WTC11 (cell line): ENCODE results near the gene ACSS3. TPM values are rescaled to one million over a fixed set of nuclear protein-coding genes. Genes with fewer than 3 reads are reported as not detected.

Experiments
- ATAC-seq: fragments of 200-7000 bp; cut with Tn5 transposase; 2 replicates; pipeline ENCODE4 v1.10.0; 2021; ENCODE audit warnings: mild to moderate bottlenecking, moderate library complexity
- CTCF ChIA-PET: fragments of 300-600 bp; sonication (Branson Sonifier 250); formaldehyde crosslinking; loops from one replicate; lab custom pipeline; 2021; ENCODE audit warnings: antibody characterized with exemption; lab: Charles Lee
- POLR2A ChIA-PET: fragments of 350-600 bp; sonication (Branson Sonifier 250); formaldehyde crosslinking; loops from one replicate; lab custom pipeline; 2021; ENCODE audit warnings: antibody characterized with exemption; lab: Charles Lee
- DNase-seq: peaks from one replicate; pipeline ENCODE4 v3.0.0; 2021; ENCODE audit warnings: low spot score
- H3K27ac Mint-ChIP-seq: 2 replicates; pipeline ENCODE4 v1.8.0; 2021; ENCODE audit warnings: mixed read lengths
- H3K27me3 Mint-ChIP-seq: 2 replicates; pipeline ENCODE4 v1.8.0; 2021; ENCODE audit warnings: low read depth, mild to moderate bottlenecking, moderate library complexity, mixed read lengths
- H3K36me3 Mint-ChIP-seq: 2 replicates; pipeline ENCODE4 v1.8.0; 2021; ENCODE audit warnings: mixed read lengths
- H3K4me1 Mint-ChIP-seq: 2 replicates; pipeline ENCODE4 v1.8.0; 2022; ENCODE audit warnings: mixed read lengths
- H3K4me3 Mint-ChIP-seq: 2 replicates; pipeline ENCODE4 v1.8.0; 2021; ENCODE audit warnings: mild to moderate bottlenecking, moderate library complexity, mixed read lengths
- H3K9me3 Mint-ChIP-seq: 2 replicates; pipeline ENCODE4 v1.8.0; 2021; ENCODE audit warnings: mixed read lengths
- ARID4B ChIP-seq: sonication (generic); formaldehyde crosslinking; IDR thresholded peaks from 2 replicates; pipeline ENCODE4 v1.8.0; 2023; ENCODE audit warnings: missing genetic modification reagents, mild to moderate bottlenecking, borderline replicate concordance
- ATF3 ChIP-seq: sonication (generic); formaldehyde crosslinking; conservative IDR thresholded peaks from 2 replicates; pipeline ENCODE4 v1.8.1; 2022; ENCODE audit warnings: mild to moderate bottlenecking, missing genetic modification reagents
- FOXJ3 ChIP-seq: sonication (generic); formaldehyde crosslinking; IDR thresholded peaks from 2 replicates; pipeline ENCODE4 v1.9.0; 2021; ENCODE audit warnings: missing genetic modification reagents, mild to moderate bottlenecking, borderline replicate concordance
- FOXP1 ChIP-seq: sonication (generic); formaldehyde crosslinking; IDR thresholded peaks from 2 replicates; pipeline ENCODE4 v1.8.0; 2022; ENCODE audit warnings: missing genetic modification reagents, mild to moderate bottlenecking, moderate library complexity, borderline replicate concordance
- HMGXB4 ChIP-seq: sonication (generic); formaldehyde crosslinking; IDR thresholded peaks from 2 replicates; pipeline ENCODE4 v1.8.1; 2023; ENCODE audit warnings: mild to moderate bottlenecking, moderate library complexity, missing genetic modification reagents
- KAT7 ChIP-seq: sonication (generic); formaldehyde crosslinking; IDR thresholded peaks from 2 replicates; pipeline ENCODE4 v1.8.1; 2023; ENCODE audit warnings: missing genetic modification reagents, mild to moderate bottlenecking, borderline replicate concordance
- NFE2L1 ChIP-seq: sonication (generic); formaldehyde crosslinking; IDR thresholded peaks from 2 replicates; pipeline ENCODE4 v1.8.1; 2023; ENCODE audit warnings: missing genetic modification reagents
- NR1H2 ChIP-seq: sonication (generic); formaldehyde crosslinking; IDR thresholded peaks from 2 replicates; pipeline ENCODE4 v1.9.0; 2021; ENCODE audit warnings: mild to moderate bottlenecking, moderate library complexity, missing genetic modification reagents
- NR3C1 ChIP-seq: sonication (generic); formaldehyde crosslinking; conservative IDR thresholded peaks from 2 replicates; pipeline ENCODE4 v1.8.1; 2023; ENCODE audit warnings: low read depth, mild to moderate bottlenecking, missing genetic modification reagents
- RELA ChIP-seq: sonication (generic); formaldehyde crosslinking; IDR thresholded peaks from 2 replicates; pipeline ENCODE4 v1.8.1; 2022; ENCODE audit warnings: missing genetic modification reagents, mild to moderate bottlenecking, borderline replicate concordance
- TEAD1 ChIP-seq: sonication (generic); formaldehyde crosslinking; IDR thresholded peaks from 2 replicates; pipeline ENCODE4 v1.8.0; 2022; ENCODE audit warnings: mild to moderate bottlenecking, missing genetic modification reagents
- ZMAT4 ChIP-seq: fragments of 250-450 bp; sonication (Bioruptor Pico); IDR thresholded peaks from 2 replicates; pipeline ENCODE4 v1.9.0; 2021; ENCODE audit warnings: mild to moderate bottlenecking
- ZNF396 ChIP-seq: fragments of 250-450 bp; sonication (Bioruptor Pico); IDR thresholded peaks from 2 replicates; pipeline ENCODE4 v1.8.0; 2021; ENCODE audit warnings: mild to moderate bottlenecking, moderate library complexity, borderline replicate concordance
- ZNF512 ChIP-seq: sonication (generic); formaldehyde crosslinking; IDR thresholded peaks from 2 replicates; pipeline ENCODE4 v1.8.1; 2022; ENCODE audit warnings: missing genetic modification reagents, borderline replicate concordance
- ZSCAN18 ChIP-seq: fragments of 250-450 bp; sonication (Bioruptor Pico); IDR thresholded peaks from 2 replicates; pipeline ENCODE4 v2.1.2; 2022; ENCODE audit warnings: mild to moderate bottlenecking, moderate library complexity
- total RNA-seq: library from RNA; stranded (reverse); gene quantifications from 3 replicates; pipeline ENCODE4 v1.2.3, GENCODE V29; 2021

ACSS3 gene
- total RNA-seq, 1 experiment from 2014 or later: 18.6 TPM

- TF ChIP-seq ARID4B (CRISPR knock-in tag) (no peak), ZNF512 (CRISPR knock-in tag) (no peak)
These were observed 90.6 kb downstream of the ACSS3 start (continued) for GRCh38 chr12:81168445-81168844.

- TF ChIP-seq NR1H2 (no peak), ATF3 (CRISPR knock-in tag) (no peak), TEAD1 (no peak)
- DNase-seq: no peak
- ATAC-seq: no peak
- Mint-ChIP-seq H3K36me3 (peaks cover 3% of the 10 kb centered on the region), H3K27ac (no peak overlapping the region), H3K9me3 (no peaks in the 10 kb centered on the region), H3K4me3 (no peak overlapping the region), H3K27me3 (no peaks in the 10 kb centered on the region), H3K4me1 (peaks cover 11% of the 10 kb centered on the region)
- ChIA-PET CTCF (no interaction called here), POLR2A (no interaction called here)
These were observed 92.2 kb downstream of the ACSS3 start for GRCh38 chr12:81170072-81170471.

GRCh38 chr12:81172851-81173250 lies 95.0 kb downstream of the ACSS3 start:
- ATAC-seq (no peak), DNase-seq (no peak)
- Mint-ChIP-seq H3K4me3 (no peak overlapping the region), H3K9me3 (peaks cover 18% of the 10 kb centered on the region), H3K4me1 (peaks cover 2% of the 10 kb centered on the region), H3K27me3 (no peaks in the 10 kb centered on the region), H3K27ac (no peak overlapping the region), H3K36me3 (peaks cover 24% of the 10 kb centered on the region)
- ChIA-PET POLR2A (no interaction called here), CTCF (no interaction called here)
- TF ChIP-seq ATF3 (CRISPR knock-in tag): no peak
- no peak for TF ChIP-seq NR3C1
- TF ChIP-seq ZNF396 (CRISPR knock-in tag): no peak
- TF ChIP-seq ZMAT4: no peak
- no peak for TF ChIP-seq RELA
- TF ChIP-seq HMGXB4: no peak
- TF ChIP-seq FOXJ3 (CRISPR knock-in tag): no peak
- no peak for TF ChIP-seq ZNF512 (CRISPR knock-in tag)
- no peak for TF ChIP-seq KAT7 (CRISPR knock-in tag)
- no peak for TF ChIP-seq ARID4B (CRISPR knock-in tag)
- no peak for TF ChIP-seq NFE2L1 (CRISPR knock-in tag)
- TF ChIP-seq ZSCAN18 (CRISPR knock-in tag): no peak
- TF ChIP-seq FOXP1: no peak
